Measurements from ENCODE around the gene ZNF512B.
"Not testable (repeated sequence)": the region's sequence is repeated elsewhere in the genome, so short reads cannot be mapped to it uniquely, and the experiment has no call there.

ZNF512B gene

DNA sequence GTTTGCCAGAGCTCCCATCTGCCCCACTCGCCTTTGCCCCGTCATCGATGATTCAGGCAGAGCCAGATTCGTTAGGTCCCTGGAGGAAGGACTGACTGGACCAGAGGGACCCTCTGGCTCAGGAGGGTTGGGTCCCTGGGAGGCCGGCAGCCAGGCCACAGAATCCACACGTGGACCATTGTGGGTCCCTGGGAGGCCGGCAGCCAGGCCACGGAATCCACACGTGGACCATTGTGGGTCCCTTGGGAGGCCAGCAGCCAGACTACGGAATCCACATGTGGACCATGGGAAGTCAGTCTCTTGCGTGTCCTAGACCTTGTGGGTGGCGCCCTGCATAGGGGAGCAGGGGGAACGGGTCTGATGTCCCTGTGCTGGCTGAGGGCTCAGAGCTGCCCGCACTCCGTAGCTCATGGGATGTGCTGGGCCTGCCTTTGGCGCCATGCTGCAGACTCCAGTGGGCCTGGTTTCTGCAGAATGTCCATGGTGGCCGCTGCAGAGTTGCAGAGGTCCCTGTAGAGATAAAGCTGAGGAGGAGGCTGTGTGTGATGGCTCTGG, 37.0 kb downstream of the ZNF512B start:
- no peak for DNase-seq

DNA sequence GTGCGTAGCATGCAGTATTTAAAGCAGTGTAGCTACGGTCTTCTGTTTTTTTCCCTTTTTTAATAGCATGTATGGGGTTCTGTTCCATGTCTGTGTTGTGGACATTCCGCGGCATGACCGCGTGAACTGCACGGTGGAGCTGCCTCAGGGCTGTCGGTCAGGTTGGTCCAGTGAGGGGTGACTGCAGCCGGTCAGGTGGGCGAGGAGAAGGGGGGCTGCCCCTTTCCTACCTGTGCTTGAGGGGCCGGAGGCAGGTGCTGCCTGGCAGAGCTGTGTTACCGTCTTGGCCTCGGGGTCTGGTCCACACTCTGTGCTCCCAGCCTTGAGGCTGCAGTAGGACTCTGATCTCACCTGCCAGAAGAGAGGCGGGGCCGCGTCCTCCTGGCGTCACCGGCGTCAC, 38.0 kb downstream of the ZNF512B start:
- no peak for DNase-seq

DNA sequence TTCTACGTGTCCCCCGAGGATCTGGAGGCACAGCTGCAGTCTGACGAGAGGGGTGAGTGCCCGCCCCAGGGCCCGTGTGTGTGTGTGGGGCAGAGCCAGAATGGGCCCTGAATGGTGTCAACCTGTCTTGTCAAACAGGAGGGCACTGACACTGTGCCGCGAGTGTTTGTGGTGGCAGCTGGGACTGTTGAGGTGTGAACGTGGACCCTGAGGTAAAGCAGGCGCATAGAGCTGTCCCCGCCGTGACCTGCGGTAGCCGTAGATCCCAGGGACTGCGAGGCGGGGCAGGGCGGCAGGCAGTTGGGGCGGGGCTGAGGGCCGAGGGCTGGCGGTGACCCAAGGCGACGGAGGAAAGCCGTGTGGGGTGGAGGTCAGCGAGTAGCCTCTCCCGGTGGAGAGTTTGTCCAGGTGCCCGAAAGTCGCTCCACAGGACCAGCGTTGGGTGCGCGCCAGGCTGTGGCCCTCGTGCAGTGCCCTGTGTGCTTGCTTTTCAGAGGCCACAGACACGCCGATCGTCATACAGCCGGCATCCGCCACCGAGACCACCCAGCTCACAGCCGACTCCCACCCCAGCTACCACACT, 38.7 kb downstream of the ZNF512B start:
- DNase-seq, result no peak

DNA sequence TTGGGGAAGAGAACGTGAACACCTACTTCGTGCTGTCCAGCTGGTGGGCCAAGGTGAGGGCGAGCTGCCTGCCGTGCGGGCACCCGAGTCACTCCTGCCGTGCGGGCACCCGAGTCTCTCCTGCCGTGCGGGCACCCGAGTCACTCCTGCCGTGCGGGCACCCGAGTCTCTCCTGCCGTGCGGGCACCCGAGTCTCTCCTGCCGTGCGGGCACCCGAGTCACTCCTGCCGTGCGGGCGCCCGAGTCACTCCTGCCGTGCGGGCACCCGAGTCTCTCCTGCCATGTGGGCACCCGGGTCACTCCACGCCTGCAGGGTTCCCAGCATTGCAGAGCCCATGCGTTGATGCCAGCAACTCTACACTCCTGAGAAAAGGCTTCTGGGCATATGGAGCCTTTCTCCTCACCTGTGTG, 40.3 kb downstream of the ZNF512B start:
- DNase-seq, result not testable (repeated sequence)

DNA sequence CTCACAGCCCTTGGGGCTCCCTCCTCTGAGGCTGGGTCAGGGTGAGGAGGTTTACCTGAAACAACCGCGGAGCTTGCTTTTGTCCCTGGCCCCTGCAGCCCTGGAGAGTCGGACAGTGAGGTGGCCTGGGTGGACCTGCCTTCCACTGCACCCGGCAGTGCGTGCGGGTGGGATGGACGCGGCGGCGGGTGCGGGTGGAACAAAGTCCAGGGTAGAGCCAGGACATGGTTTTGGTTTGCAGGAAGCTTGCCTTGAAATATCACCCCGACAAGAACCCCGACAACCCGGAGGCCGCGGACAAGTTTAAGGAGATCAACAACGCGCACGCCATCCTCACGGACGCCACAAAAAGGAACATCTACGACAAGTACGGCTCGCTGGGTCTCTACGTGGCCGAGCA, 40.7 kb downstream of the ZNF512B start:
- DNase-seq, result no peak

DNA sequence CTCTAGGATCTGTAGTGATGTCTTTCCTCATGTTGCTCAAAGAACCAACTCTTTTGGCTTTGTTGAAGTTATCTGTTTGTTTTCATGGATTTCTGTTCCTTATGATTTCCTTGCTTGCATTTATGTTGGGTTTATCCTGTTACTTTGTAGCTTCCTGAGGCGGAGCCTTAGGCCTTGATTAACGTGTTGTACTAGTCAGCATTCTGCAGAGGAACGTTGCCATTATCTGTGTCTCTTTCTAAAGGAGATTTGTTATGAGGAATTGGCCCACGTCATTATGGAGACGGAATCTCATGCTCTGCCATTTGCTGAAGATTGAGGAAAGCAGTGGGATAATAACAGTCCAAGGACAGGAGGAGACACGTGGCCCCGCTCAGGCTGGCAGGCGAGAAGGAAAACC, 43.4 kb downstream of the ZNF512B start:
- no peak for DNase-seq

DNA sequence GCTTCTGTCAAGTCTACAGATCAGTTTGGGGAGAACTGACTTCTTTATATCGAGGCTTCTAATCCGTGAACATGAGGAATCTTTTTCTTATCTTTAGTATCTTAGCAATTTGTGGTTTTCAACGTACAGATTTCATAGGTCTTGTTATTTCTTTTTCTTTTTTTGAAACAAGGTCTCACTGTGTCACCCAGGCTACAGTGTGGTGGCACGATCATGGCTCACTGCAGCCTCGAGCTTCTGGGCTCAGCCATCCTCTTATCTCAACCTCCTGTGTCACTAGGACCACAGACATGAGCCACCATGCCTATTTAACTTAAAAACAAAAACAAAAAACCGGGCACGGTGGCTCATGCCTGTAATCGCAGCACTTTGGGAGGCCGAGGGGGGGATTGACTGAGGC, 45.5 kb downstream of the ZNF512B start:
- DNase-seq, result no peak

DNA sequence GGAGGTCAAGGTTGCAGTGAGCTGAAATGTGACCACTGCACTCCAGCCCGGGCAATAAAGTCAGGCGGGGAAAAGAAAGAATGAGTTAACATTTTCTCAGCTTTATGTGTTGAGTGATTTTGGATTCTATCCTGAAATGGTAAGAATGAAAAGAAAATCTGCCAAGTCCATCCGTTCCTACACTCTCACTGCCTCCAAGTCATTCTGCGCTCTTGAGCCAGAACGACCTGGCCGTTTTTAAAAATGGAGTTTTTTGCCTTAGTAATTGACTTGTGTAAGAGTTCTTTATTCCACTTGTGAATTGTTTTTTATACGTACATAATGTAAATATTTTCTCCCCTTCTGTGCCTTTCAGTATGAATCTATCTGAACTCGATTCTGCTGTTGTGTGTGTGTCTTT, 46.1 kb downstream of the ZNF512B start:
- no peak for DNase-seq

DNA sequence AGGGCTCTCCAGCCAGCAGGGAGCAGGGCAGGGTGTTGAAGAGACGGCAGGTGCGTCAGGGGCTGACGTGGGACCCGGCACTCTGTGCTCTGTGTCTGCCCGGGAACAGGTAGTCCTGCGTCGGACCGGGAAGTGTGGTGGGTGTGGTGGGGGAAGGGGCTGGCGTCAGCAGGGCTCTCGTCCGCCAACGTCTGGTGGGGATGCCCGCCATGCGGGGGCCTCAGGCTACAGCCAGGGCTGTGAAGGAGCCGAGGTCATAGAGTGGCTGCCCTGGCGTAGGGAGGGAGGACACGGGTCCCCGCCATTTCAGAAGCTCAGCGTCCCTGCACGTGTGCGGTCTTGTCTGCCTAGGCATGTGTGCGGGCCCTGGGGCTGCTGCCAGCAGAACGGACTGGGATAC, 49.5 kb downstream of the ZNF512B start:
- DNase-seq, result no peak

DNA sequence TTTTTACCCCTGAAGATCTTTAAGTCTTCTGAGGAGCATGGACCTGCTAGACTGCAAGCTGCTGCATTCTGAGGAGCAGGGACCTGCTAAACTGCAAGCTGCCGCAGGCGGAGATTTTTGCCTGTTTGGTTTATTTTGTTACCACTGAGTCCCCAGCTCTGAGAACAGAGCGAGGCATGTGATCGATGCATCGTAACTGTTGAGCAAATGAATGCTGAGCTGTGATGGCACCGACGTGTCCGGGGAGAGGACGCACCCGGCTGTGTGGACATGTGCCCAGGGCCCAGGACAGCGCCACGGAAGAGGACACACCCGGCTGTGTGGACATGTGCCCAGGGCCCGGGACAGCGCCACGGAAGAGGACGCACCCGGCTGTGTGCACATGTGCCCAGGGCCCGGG, 50.6 kb downstream of the ZNF512B start:
- DNase-seq, result no peak

DNA sequence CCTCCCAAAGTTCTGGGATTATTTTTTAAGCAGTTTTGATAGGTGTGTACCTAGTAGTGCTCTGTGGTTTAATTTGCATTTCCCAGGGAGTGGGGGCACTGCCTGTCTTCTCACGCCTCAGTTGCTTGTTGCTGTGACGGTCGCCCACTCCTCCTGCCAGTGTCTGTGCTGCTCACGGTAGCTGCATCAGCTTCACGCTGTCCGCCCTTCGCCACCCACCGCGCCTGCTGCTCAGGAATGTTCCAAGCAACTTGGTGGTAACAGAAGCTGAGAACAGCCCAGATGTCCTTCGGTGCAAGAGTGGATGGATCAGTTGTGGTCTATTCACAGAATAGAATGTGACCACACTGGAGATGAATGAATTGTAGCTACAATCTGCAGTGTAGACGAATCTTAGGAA, 51.9 kb downstream of the ZNF512B start:
- no peak for DNase-seq

DNA sequence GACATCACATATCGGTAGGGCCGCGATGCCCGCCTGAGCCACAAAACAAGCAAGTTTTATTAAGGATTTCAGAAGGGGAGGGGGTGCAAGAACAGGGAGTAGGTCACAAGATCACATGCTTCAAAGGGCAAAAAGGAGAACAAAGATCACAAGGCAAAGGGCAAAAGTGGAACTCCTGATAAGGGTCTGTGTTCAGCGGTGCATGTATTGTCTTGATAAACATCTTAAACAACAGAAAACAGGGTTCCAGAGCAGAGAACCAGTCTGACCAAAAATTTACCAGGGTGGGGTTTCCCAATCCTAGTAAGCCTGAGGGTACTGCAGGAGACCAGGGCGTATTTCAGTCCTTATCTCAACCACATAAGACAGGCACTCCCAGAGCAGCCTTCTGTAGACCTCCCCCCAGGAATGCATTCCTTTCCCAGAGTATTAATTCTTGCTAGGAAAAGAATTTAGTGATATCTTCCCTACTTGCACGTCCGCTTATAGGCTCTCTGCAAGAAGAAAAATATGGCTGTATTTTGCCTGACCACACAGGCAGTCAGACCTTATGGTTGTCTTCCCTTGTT, 53.3 kb downstream of the ZNF512B start:
- not testable (repeated sequence) for DNase-seq

DNA sequence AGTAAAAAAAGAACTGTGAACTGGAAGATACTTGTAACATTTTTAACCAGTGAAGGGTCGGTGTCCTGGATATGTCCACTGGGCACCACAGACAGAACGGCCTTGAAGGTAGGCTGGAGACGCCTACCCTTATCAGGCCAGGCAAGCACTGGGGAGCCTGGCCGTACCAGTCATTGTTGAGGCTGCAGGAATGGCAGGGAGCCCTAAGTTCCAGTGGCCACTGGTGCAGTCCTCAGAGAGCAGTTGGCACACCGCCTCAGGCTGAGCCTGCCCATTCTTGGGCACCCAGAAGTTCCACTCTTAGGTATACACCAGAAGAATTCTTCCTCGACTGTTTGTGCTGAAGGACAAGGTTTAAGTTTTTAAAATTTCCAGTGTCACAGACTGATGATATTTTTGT, 54.3 kb downstream of the ZNF512B start:
- DNase-seq, result no peak

DNA sequence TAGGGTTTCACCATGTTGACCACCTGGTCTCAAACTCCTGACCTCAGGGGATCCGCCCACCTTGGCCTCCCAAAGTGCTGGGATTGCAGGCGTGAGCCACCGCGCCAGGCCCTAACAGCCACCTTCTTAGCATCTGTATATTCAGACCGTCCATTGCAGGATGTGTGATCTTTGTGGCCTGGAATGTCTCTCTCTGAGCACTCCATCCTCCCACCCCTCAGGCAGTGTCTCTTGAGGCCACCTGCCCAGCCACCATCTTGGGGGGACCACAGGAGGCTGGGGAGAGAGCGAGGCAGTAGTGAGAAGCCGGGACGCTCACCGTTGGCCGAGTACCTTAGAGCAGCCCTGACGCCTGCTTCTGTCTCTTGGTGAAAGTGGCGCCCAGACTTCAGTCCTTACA, 56.0 kb downstream of the ZNF512B start:
- no peak for DNase-seq

DNA sequence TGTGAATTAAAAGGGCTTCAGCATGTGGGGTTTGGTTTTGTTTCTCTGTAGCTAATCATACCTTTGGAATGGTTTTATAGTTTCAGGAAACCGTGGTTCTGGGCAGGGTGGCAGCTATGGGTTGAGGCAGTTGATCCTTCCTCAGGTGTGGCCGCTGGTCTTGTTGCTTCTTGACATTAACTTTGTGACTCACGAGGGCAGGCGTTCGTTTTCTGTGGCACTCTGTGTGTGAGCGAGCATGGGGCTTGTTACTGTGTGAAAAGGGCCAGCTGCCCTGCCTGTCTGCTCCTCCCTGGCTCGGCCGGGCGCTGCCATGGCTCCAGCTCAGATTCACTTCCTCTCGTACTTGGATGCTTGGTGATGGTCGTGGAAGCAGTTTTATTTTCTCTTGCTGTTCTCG, 58.6 kb downstream of the ZNF512B start:
- no peak for DNase-seq

DNA sequence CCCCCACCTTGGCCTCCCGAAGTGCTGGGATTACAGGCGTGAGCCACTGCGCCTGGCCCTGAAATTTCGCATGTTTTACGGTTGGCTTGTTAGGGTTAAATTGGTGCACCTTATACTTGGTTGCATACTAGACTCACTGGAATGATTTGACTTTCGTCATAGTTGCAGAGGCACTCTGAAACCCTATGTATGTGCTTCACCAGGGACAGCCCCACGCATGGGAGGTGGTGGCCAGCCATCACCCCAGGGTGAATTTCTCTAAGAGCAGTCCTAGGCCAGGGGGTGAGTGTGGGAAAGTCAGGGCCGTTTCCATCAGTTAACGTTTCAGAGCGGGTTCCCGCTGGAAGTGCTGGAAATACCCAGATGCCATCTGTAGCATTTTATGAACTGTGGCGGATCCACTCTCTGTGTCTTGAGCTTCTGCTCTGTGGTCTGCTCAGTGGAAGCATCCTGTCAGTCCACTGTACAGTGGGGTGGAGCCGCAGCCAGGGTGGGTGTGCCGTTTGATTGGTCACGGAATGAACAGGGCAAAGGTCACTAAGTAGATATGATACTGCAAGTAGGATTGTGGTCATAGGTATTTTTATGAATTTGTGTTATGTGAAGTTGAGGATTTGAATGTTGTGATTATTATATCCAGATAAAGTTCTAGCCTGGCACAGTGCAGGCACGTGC, 61.6 kb downstream of the ZNF512B start:
- DNase-seq, result no peak
